Myocyte (in vitro differentiated cells): Measurements from ENCODE around the gene PDAP1. TPM values are rescaled to one million over a fixed set of nuclear protein-coding genes. Genes with fewer than 3 reads are reported as not detected.
A peak's percentile ranks its signal among the peaks of the same experiment; 100 is the strongest.

Experiments used
- DNase-seq: peaks from one replicate; pipeline ENCODE4 v3.0.0-alpha.2; 2012; ENCODE audit warnings: low read depth
- total RNA-seq: library from RNA; depleted of rRNA; stranded (reverse); fragments of >200 nt; gene quantifications from 2 replicates; pipeline ENCODE4 v1.2.3, GENCODE V29; 2014

PDAP1 gene
- total RNA-seq, 1 donor from 2014 or later, result 208 TPM

- no peak for DNase-seq
These were observed 20.7 kb upstream of the PDAP1 start for GRCh38 chr7:99428972-99429566.

GRCh38 chr7:99424932-99425730, 16.7 kb upstream of the PDAP1 start:
- no peak for DNase-seq

- DNase-seq, result no peak
These were observed 14.2 kb upstream of the PDAP1 start for GRCh38 chr7:99422625-99423024.

GRCh38 chr7:99422186-99422585, 13.8 kb upstream of the PDAP1 start:
- DNase-seq, result no peak

- no peak for DNase-seq
These were observed 12.6 kb upstream of the PDAP1 start for GRCh38 chr7:99420986-99421385.

- DNase-seq, result no peak
These were observed 11.8 kb upstream of the PDAP1 start for GRCh38 chr7:99420213-99420612.

DNA sequence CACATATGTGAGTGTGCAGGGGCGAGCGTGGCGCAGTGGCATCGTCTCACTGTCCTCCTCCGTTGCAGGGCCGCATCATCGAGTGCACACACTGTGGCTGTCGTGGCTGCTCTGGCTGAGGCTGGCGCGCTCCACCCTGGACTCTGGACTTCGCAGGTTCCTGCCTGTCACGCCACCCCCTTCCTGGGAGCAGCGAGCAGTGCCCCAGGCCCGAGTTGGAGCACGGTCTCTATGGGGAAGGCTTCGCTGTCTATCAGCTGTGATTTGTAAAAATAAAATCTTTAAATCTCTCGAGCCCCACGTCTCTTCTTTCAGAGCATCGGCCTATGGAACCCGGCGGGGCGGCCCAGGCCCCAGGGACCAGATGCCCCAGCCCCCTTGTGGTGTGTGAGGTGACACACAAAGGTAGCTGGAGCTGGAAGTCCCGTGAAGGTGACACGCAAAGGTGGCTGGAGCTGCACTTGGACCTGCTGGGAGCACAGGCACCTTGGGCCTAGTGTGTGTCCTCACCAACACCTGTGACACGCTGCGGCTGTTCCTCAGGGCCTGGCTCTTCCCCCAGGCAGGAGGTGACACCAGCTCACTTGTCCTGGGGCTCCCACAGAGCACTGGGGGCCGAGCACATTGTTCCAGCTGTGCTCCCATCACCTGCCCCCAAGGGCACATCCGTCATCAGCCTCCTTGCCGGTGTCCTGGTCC, 11.1 kb upstream of the PDAP1 start:
- no peak for DNase-seq

- no peak for DNase-seq
These were observed 9.9 kb upstream of the PDAP1 start for GRCh38 chr7:99418260-99418659.

DNA sequence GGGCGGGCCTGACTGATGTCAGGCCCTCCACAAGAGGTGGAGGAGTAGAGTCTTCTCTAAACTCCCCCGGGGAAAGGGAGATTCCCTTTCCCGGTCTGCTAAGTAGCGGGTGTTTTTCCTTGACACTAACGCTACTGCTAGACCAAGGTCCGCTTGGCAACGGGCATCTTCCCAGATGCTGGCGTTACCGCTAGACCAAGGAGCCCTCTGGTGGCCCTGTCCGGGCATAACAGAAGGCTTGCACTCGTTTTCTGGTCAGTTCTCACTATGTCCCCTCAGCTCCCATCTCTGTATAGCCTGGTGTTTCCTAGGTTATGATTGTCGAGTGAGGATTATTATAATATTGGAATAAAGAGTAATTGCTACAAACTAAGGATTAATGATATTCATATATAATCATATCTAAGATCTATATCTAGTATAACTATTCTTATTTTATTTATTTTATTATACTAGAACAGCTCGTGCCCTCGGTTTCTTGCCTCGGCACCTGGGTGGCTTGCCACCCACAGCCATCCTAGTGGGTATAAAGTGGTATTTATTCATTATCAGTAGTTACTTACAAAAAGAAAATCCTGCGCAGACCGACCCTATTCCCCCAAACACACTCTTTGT, 7.2 kb upstream of the PDAP1 start:
- peak; percentile 69 for DNase-seq

DNA sequence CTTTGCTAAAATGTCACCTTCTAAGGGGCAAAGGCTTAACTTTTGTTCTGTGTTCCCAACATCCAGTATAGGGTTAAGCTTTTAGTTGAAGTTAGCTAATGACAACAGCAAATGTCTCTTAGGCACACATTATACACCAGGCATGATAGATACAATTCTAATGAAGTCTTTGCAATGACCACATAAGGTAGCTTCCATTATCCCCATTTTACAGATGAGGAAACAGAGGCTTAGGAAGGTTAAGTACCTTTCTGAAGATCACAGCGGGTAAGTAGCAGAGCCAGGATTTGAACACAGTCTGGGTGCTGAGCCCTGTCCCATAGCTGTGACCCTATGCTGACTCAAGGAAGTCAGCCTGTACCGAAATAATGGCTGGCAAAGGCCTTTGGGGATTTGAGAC, 2.2 kb upstream of the PDAP1 start:
- no peak for DNase-seq

- DNase-seq, result no peak
These were observed 1.4 kb upstream of the PDAP1 start for GRCh38 chr7:99409806-99410205.

DNA sequence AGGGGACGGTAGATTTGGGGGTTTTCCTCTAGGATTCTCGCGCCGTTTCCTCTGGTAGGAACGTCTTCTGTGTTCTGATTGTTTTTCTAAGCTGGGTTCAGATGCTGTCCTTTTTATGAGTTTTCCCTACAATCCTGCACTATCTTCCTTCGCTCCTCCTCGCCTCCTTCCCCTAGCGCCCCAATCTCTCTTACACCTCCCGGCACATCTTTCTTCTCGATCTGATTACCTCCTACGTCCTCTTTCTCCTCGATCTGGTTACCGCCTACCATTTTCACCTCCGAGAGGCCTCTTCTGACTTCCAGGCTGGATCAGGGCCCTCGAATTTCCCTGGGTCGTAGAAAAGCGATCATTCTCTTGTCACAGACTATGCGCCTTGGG, 785 bp upstream of the PDAP1 start:
- no peak for DNase-seq

GRCh38 chr7:99407872-99408378, 472 bp downstream of the PDAP1 start:
- peak; percentile 79 for DNase-seq

DNA sequence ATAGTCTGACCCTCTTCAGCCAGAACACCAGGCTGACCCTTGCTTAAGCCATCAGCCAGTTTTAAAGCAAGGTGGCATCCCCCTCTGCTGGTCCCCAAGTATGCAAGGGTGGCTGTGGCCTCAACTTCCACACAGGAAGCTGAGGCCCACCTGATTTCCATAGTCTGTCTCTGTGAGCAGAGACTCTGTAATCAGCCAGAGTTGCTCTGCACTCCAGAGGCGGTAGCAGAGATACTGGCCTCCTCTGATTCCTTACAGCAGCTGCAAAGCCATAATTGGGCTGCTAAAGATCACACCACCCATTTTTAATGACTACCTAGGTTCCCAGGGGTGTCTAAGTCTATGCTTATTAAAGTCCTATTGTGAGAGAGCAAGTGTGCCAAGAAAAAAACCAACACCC, 1.8 kb downstream of the PDAP1 start:
- DNase-seq, result peak; percentile 59

GRCh38 chr7:99404977-99405320, 3.4 kb downstream of the PDAP1 start:
- DNase-seq, result no peak

DNA sequence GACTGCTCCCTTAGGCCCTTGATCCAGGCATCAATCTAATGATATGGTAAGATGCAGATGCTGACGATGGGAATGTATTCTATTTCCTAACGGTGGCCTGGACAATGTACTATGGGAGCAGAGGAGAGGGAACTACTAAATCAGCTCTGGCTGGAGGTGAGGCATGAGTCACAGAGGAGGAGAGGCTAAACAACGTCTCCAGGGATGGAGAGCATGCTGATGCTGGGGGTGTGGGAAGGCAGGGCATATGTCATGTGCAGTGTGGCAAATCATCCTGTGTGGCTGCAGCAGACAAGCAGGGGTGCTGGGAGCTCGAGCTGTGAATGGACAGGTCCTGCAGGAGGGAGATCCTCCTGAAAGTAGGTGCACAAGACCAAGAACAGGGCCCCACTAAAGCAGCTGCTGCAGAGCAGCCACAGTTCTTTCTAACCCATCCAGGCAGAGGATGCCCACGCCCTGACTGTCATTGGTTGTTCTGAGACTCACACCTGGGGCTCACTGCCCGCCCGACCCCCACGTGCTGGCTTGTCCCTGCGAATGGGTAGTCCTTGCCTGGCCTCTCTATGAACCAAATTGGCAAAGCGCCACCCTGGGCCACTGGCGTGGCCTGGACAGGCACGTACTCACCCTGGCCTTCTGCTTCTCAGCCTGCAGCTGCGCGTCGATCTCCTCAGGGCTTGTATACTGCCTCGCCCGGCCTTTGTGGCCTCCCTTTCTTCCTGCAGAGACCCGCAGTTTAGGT, 4.0 kb downstream of the PDAP1 start:
- peak; percentile 40 for DNase-seq

DNA sequence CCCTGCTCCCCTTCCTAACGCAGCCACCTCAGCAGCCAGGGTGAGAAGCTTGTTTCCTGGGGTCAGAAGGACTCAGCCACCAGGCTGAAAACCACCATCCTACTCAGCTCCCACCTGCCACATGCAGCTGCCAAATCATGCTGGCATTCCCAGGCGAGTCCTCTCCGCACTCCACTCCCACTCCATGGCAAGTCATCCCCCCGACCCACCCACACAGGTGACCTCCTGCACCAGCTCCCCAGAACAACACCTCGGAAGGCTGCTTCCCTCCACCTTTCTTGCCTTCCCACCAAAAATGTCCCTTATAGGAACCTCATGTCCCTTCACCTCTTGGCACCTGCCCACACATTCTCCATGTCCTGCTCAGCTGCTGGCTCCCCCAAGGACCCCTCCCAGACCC, 4.6 kb downstream of the PDAP1 start:
- peak; percentile 24 for DNase-seq

DNA sequence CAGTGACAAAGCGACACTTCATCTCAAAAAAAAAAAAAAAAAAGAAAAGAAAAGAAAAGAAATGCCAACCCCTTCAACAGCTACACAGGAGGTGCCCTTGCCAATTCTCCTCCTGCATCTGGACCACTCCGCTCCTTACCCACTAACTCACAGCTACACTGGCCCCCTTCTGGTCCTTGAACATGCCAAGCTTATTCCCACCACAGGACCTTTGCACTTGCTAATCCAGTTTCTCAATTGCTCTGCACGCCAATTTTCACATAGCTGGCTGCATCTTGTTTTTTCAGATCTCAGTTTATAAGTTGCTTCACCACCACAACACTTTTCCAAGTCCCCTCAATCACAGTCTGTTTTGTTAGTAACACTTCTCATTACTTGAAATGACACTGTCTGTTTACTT, 5.5 kb downstream of the PDAP1 start:
- DNase-seq, result no peak

DNA sequence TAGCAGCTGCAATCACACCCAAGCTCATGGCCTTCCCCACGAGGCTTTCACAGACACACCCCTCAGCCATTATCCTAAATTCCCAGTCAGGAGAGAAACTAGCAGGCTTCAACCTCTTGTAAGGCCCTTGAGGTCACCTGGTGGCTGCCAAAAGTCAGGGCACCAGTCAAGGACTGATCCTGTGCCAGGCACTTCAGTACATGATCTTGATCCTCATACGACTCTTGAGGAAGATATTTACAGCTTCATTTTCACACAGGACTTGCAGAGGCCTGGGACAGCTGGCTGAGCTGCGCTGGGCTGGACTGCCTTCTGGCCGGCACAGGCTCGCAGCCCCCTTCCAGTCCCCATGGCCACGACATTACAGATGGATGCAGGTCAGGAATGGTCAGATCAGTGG, 8.8 kb downstream of the PDAP1 start:
- peak; percentile 45 for DNase-seq

DNA sequence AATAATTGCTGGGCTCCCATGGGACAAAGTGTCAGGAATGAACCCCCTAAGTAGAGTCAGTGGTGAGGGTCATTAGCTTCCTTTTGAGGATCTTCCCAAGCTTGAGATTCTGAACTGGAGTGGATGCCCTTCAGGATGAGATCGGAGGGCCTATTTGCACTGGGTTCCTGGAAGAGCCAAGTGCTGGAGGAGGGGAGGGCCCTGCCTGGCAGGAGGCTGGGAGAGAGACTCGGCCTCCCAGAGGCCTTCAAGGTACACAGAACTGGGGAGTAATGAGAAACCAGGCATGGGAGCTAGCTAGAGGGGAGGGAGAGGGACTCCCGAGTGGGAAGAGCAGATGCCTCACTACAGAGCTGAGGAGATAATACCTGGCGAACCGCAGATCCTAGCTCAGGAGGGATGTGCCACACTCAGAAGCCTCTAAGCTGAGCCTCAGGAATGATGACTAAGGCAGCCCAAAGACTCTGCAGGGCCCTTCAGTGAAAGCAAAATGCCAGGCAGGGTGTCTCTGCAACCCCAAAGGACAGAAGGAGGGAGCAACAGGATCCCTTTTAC, 9.4 kb downstream of the PDAP1 start:
- DNase-seq, result no peak
